Left ventricle myocardium inferior (tissue), 1 donor: Measurements from ENCODE around the gene DCN. TPM values are rescaled to one million over a fixed set of nuclear protein-coding genes. Genes with fewer than 3 reads are reported as not detected.

Experiments
- DNase-seq: peaks from one replicate; pipeline ENCODE4 v3.0.0-alpha.2; 2020
- H3K27ac ChIP-seq: fragments of 200-600 bp; replicated peaks from 2 replicates; pipeline ENCODE4 v1.8.0; 2021
- H3K27me3 ChIP-seq: fragments of 200-600 bp; 2 replicates; pipeline ENCODE4 v1.8.0; 2021; ENCODE audit warnings: low read depth
- H3K36me3 ChIP-seq: fragments of 200-600 bp; 2 replicates; pipeline ENCODE4 v1.8.0; 2021
- H3K4me1 ChIP-seq: fragments of 200-600 bp; 2 replicates; pipeline ENCODE4 v1.8.0; 2021
- H3K4me3 ChIP-seq: fragments of 200-600 bp; 2 replicates; pipeline ENCODE4 v1.8.0; 2021; ENCODE audit warnings: mild to moderate bottlenecking, moderate library complexity
- H3K9me3 ChIP-seq: fragments of 200-600 bp; replicated peaks from 2 replicates; pipeline ENCODE4 v1.8.0; 2021
- intact Hi-C: fragments of 100-400 bp; cut with micrococcal nuclease; formaldehyde crosslinking; loops from one replicate; pipeline ENCODE4 v1.11.0; 2022
- long read RNA-seq: library from polyadenylated mRNA; unstranded; transcript quantifications from one replicate; pipeline ENCODE4 v2.0.0, GENCODE V29; 2021
- total RNA-seq: library from RNA; stranded (reverse); fragmentation: NEBNext Ultra II Directional; extraction: Animal tissue kit (Norgen Biotek cat#: 25700); gene quantifications from one replicate; pipeline ENCODE4 v1.2.1, GENCODE V29; 2021
- TF ChIP-seq, protein P1 (sequence below): fragments of 200-600 bp; IDR thresholded peaks from 2 replicates; pipeline ENCODE4 v1.8.0; 2021; ENCODE audit warnings: antibody characterized with exemption, mild to moderate bottlenecking, borderline replicate concordance
- donor health status: DM: no; HTN: yes; CAD: no; lungs with severe emphysema.

Gene DCN, protein sequence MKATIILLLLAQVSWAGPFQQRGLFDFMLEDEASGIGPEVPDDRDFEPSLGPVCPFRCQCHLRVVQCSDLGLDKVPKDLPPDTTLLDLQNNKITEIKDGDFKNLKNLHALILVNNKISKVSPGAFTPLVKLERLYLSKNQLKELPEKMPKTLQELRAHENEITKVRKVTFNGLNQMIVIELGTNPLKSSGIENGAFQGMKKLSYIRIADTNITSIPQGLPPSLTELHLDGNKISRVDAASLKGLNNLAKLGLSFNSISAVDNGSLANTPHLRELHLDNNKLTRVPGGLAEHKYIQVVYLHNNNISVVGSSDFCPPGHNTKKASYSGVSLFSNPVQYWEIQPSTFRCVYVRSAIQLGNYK
- 716 TPM for total RNA-seq
- long read RNA-seq, full-length matches to known transcripts, result 492 of 537 reads
- long read RNA-seq, partial matches to known transcripts, result 36 of 537 reads
- long read RNA-seq, other reads (novel, unspliced or antisense), result 9 of 537 reads

DNA sequence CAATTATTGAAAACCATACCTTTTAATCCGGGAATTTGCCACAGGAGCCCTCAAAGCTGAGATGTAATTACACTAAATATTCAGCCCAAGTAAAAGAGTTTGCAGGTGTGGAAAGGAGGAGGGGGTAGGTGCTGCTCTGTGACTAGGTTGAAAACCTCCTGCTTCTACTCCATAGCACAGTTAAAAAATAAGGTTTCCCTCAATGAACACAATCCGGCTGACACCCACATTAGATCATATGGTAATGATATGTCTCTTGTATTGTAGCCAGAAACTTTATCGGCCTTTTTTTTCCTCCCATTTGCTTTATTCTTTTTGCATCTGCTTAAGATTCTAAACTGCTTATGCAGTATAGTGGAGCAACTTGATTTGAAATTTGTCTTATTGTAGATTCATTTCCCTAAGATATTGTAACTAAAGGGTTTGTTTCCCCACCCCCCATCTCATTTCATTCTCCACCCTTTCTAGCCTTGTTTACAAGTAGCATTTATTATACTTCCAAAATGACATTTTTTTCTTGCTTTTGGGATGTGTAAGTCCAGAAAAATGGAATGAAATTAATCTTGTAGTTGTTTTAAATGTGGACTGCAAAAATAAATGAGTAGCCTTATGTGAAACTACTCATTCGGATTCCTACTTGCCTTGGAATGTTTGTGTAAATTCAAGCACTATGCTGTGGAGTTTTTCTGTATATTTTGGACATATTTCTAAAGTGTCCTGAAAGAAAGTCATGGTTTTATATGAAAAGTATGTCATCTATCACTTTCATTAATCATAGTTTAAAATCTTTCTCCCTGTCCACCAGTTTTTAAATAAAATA is at the start of gene DCN:
TSS of gene DCN (minus strand) at position 182 of the 820 bp plus-strand sequence. CDS start 4,265 bp downstream, outside the sequence.
- peak within 1 kb of the TSS; percentile 85 for H3K27ac ChIP-seq
- H3K36me3 ChIP-seq, result no peaks in the 10 kb centered on the region
- TF ChIP-seq, protein P1, sequence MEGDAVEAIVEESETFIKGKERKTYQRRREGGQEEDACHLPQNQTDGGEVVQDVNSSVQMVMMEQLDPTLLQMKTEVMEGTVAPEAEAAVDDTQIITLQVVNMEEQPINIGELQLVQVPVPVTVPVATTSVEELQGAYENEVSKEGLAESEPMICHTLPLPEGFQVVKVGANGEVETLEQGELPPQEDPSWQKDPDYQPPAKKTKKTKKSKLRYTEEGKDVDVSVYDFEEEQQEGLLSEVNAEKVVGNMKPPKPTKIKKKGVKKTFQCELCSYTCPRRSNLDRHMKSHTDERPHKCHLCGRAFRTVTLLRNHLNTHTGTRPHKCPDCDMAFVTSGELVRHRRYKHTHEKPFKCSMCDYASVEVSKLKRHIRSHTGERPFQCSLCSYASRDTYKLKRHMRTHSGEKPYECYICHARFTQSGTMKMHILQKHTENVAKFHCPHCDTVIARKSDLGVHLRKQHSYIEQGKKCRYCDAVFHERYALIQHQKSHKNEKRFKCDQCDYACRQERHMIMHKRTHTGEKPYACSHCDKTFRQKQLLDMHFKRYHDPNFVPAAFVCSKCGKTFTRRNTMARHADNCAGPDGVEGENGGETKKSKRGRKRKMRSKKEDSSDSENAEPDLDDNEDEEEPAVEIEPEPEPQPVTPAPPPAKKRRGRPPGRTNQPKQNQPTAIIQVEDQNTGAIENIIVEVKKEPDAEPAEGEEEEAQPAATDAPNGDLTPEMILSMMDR, result no peak
- no peaks in the 10 kb centered on the region for H3K9me3 ChIP-seq
- no peaks in the 10 kb centered on the region for H3K4me1 ChIP-seq
- intact Hi-C loops, result loop anchor here (10.0 kb wide), 1 partner anchor 142 kb away; no protein-coding TSS in a partner anchor
- peak within 1 kb of the TSS; percentile 56 for H3K4me3 ChIP-seq
- H3K27me3 ChIP-seq, result no peaks in the 10 kb centered on the region
- DNase-seq, result no peak

DNA sequence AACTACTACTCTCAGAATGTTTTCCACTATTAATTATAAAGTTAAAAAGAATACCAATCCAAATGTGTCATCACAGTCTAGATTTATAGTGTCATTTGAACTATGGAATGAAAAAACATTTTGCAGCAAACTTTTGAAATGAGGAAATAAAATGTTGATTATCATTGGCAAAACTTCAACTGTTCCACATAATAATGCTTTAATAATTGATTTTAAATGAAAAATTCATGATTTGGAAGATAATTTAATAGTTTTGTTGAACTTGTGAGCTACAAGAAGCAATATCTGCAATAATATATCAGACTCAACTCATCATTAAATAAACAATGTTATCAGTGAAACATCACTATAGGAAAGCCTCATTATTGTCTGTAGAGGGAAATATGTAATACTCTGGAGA is 48.2 kb upstream of the DCN start:
- intact Hi-C loops, result no loop called here
- Histone ChIP-seq H3K27me3 (no peaks in the 10 kb centered on the region), H3K9me3 (no peaks in the 10 kb centered on the region), H3K27ac (no peak overlapping the region), H3K4me3 (no peak overlapping the region), H3K36me3 (no peaks in the 10 kb centered on the region), H3K4me1 (no peaks in the 10 kb centered on the region)
- TF ChIP-seq, protein P1, result no peak
- no peak for DNase-seq

DNA sequence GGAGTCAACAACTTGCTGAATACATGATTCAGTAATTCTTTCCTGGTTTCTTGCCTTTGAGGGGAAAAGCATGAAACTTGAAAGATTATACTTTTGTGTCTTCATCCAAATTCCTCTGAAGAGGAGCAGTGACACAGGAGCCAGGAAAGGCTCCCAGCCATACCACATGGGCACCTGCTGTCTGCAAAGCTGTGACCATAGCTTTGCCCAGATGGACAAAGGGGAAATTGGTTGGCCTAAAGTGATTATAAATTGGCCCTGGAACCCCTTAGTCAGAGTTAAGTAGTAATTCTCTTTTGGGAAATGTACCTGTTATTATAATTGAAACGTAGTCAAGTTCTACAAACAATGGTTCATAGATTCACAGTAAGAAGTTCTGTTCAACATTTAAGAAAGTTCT is 44.3 kb upstream of the DCN start:
- Histone ChIP-seq H3K27me3 (no peaks in the 10 kb centered on the region), H3K9me3 (no peaks in the 10 kb centered on the region), H3K36me3 (no peaks in the 10 kb centered on the region), H3K4me3 (no peak overlapping the region), H3K4me1 (no peaks in the 10 kb centered on the region), H3K27ac (no peak overlapping the region)
- DNase-seq, result no peak
- intact Hi-C loops, result no loop called here
- TF ChIP-seq, protein P1, result no peak

DNA sequence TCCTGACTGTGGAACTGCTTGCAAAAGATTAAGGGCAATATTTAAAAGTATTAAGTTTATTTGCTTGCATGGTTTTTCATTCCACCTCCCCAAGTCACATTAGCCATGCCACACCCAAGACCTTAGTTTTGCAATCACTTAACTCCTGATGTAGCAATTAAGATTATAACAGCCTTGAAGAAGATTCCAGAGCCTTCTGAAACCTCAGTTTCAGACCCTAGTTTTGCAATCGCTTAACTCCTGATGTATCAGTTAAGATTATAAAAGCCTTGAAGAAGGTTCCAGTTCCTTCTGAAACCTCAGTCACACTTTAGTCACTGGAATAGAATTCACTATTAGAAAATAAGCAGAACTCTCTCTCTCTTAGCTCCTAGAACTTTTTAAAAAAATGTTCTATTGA is 42.7 kb upstream of the DCN start:
- no peak for DNase-seq
- no peaks in the 10 kb centered on the region for H3K9me3 ChIP-seq
- no peak overlapping the region for H3K4me3 ChIP-seq
- no peaks in the 10 kb centered on the region for H3K27me3 ChIP-seq
- intact Hi-C loops, result no loop called here
- H3K4me1 ChIP-seq, result no peaks in the 10 kb centered on the region
- no peaks in the 10 kb centered on the region for H3K36me3 ChIP-seq
- TF ChIP-seq, protein P1, result no peak
- H3K27ac ChIP-seq, result peak overlapping the region; percentile 63

DNA sequence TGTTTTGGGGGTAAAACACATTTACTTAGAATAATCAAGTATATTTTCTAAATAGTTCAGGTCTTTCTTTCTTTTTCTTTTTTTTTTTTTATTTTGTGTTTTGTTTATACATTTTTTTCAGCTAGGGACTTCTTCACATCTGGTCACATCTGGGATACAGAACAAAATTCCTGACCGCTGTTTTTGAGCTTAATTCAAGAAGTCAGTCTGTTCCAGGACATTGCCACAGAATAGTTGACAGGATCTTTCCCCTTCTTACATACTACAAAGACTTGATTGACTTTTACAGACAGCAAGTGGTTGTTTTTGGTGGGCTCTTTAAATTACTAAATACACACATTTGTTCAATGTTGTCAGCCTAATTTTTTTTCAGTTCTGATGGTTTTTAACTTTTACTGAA is 41.8 kb upstream of the DCN start:
- H3K9me3 ChIP-seq, result no peaks in the 10 kb centered on the region
- no peaks in the 10 kb centered on the region for H3K36me3 ChIP-seq
- intact Hi-C loops, result no loop called here
- H3K4me3 ChIP-seq, result no peak overlapping the region
- H3K27me3 ChIP-seq, result no peaks in the 10 kb centered on the region
- H3K27ac ChIP-seq, result peak overlapping the region; percentile 63
- TF ChIP-seq, protein P1, result no peak
- H3K4me1 ChIP-seq, result no peaks in the 10 kb centered on the region
- DNase-seq, result no peak
